Measurements from ENCODE around the gene CHSY1. TPM values are rescaled to one million over a fixed set of nuclear protein-coding genes. Genes with fewer than 3 reads are reported as not detected.

CHSY1 gene
- total RNA-seq, 2 experiments from 2014 or later = 5.0 to 14.3 TPM

DNA sequence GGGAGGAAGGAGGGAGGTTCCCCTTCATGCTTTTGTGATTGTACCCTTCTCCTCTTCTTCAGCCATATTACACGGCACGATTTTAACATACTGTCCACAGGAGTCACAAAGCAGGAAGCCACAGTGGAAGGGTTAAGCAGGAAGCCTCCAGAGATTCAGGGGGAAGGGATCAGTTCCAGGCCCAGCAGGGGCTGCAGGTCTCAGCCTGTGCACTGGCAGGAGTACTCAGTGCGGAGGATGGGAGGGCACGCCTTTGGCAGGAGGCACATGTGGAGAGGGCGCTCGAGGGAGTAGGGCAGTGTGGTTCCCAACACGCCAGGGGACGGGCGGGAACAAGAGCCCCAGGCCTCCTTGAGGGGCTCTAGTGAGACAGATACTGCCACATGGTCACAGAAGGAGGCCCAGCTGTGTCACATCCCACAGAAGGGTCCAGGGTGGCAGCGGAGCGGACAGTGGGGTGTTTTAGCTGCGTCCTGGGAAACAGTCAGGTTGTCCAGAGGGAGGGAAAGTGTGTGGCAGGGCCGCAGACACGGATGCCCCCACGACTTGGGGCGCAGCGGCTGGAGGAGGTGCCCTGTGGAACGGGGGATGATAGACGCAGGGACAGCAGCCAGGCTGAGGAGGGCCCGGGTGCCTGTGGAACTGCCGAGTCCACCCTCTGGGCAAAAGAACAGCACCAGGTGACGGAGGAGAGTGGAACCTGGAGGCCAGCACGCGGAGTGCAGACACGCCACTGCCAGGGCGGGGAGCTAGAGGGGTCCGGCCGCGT lies 77.5 kb downstream of the CHSY1 start:
- no peak overlapping the region for H3K27ac ChIP-seq (ENCODE audit: low read depth, low read length, poor library complexity, severe bottlenecking)
- H3K9me3 ChIP-seq (ENCODE audit: low read length) = no peaks in the 10 kb centered on the region
- no peaks in the 10 kb centered on the region for H3K9me2 ChIP-seq (ENCODE audit: insufficient read depth, low read length)
- no peaks in the 10 kb centered on the region for H4K20me1 ChIP-seq (ENCODE audit: insufficient read depth, low read length)
- ChIA-PET CTCF (ENCODE audit: unreplicated experiment) (no interaction called here), POLR2A (no interaction called here)
- no TSS peak for BruUV-seq (replicated peaks)
- no peak overlapping the region for H3K4me3 ChIP-seq (ENCODE audit: low read depth, low read length, poor library complexity, severe bottlenecking)
- H3K79me2 ChIP-seq (ENCODE audit: insufficient read depth, low read depth, low read length) = no peaks in the 10 kb centered on the region
- H3K4me2 ChIP-seq (ENCODE audit: low read length) = no peak overlapping the region
- TF ChIP-seq EZH2phosphoT487 (IDR thresholded peaks at IDR 0.05; ENCODE audit: borderline replicate concordance, low read depth, low read length) = no peak
- TF ChIP-seq, protein P1, sequence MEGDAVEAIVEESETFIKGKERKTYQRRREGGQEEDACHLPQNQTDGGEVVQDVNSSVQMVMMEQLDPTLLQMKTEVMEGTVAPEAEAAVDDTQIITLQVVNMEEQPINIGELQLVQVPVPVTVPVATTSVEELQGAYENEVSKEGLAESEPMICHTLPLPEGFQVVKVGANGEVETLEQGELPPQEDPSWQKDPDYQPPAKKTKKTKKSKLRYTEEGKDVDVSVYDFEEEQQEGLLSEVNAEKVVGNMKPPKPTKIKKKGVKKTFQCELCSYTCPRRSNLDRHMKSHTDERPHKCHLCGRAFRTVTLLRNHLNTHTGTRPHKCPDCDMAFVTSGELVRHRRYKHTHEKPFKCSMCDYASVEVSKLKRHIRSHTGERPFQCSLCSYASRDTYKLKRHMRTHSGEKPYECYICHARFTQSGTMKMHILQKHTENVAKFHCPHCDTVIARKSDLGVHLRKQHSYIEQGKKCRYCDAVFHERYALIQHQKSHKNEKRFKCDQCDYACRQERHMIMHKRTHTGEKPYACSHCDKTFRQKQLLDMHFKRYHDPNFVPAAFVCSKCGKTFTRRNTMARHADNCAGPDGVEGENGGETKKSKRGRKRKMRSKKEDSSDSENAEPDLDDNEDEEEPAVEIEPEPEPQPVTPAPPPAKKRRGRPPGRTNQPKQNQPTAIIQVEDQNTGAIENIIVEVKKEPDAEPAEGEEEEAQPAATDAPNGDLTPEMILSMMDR (conservative IDR thresholded peaks at IDR 0.05; ENCODE audit: low read length) = no peak
- no peaks in the 10 kb centered on the region for H3K4me1 ChIP-seq (ENCODE audit: insufficient read depth, low read length, poor library complexity, severe bottlenecking)
- intact Hi-C loops (cut with micrococcal nuclease; ENCODE audit: unreplicated experiment) = no loop called here
- no peaks in the 10 kb centered on the region for H3K36me3 ChIP-seq (ENCODE audit: insufficient read depth, low read length)
- no peak for DNase-seq (ENCODE audit: low spot score)
- H2AFZ ChIP-seq (ENCODE audit: low read length) = no peak overlapping the region

DNA sequence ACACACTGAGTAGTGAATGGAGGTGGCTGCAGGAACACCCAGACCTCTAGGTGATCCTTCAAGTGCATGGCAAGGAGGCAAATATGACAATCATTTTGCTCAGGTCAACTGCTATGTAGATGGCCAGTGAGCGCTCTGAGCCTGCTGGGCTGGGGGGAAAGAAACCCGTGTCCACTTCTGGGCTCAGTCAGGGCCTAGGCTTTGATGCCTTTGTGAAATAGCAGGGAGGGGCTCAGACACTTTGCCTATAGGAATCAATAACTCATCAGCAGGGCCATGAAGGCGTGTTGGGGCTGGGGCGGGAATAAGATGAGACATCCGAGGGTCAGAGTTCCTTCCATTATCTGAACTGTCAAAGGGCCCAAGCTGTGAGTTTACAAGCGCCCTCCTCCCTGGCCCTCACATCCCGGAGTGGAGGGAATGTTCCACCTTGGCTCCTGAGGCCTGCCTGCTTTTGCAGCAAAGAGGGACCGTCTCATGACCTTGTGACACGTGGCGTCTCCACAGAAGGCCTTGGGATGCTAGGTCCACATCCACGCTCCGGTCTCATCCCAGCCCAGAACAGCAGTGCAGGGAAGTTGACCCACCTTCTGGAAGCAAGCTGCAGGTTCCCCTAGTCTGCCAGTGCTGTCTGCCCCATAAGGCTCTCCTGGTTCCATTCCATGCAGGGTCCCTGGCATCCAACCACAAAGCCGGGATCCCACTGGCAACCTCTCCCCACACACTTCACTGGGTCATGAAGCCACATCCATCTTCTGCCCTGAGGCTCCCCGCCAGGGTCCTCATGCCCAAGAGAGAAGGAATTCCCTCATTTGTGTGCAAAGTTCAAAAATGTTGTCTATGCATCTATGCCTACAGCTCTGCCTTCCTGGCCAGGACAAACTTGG lies 78.4 kb downstream of the CHSY1 start:
- no peaks in the 10 kb centered on the region for H3K79me2 ChIP-seq (ENCODE audit: insufficient read depth, low read depth, low read length)
- no peak for TF ChIP-seq EZH2phosphoT487 (IDR thresholded peaks at IDR 0.05; ENCODE audit: borderline replicate concordance, low read depth, low read length)
- TF ChIP-seq, protein P1 (conservative IDR thresholded peaks at IDR 0.05; ENCODE audit: low read length) = no peak
- H4K20me1 ChIP-seq (ENCODE audit: insufficient read depth, low read length) = no peaks in the 10 kb centered on the region
- H3K36me3 ChIP-seq (ENCODE audit: insufficient read depth, low read length) = no peaks in the 10 kb centered on the region
- H3K27ac ChIP-seq (ENCODE audit: low read depth, low read length, poor library complexity, severe bottlenecking) = no peak overlapping the region
- no peak for DNase-seq (ENCODE audit: low spot score)
- POLR2A ChIA-PET = no interaction called here
- H2AFZ ChIP-seq (ENCODE audit: low read length) = no peak overlapping the region
- intact Hi-C loops (cut with micrococcal nuclease; ENCODE audit: unreplicated experiment) = no loop called here
- no peaks in the 10 kb centered on the region for H3K9me2 ChIP-seq (ENCODE audit: insufficient read depth, low read length)
- no peak overlapping the region for H3K4me3 ChIP-seq (ENCODE audit: low read depth, low read length, poor library complexity, severe bottlenecking)
- CTCF ChIA-PET (ENCODE audit: unreplicated experiment) = no interaction called here
- H3K4me1 ChIP-seq (ENCODE audit: insufficient read depth, low read length, poor library complexity, severe bottlenecking) = no peaks in the 10 kb centered on the region
- H3K4me2 ChIP-seq (ENCODE audit: low read length) = no peak overlapping the region
- BruUV-seq (replicated peaks) = no TSS peak
- no peaks in the 10 kb centered on the region for H3K9me3 ChIP-seq (ENCODE audit: low read length)
